T-helper 17 cell (primary cell): Measurements from ENCODE around the gene PDGFA. TPM values are rescaled to one million over a fixed set of nuclear protein-coding genes. Genes with fewer than 3 reads are reported as not detected.

Experiments
- total RNA-seq, 4 donors: library from RNA in 2 of 4; stranded (reverse) in 2 of 4; gene quantifications; one replicate each; pipeline ENCODE4 v1.2.3 and lab custom pipeline; 2022 to 2026

The PDGFA gene
- total RNA-seq, 2 donors from 2014 or later = 2.0 to 20.2 TPM

Other genes with a start within 250 kb of the PDGFA start
- gene FOXL3, start 229.7 kb downstream of the PDGFA start, total RNA-seq = not detected
- gene DNAAF5, start 206.9 kb upstream of the PDGFA start, total RNA-seq = 10 to 100 TPM; 10.7 to 13.7 TPM
- gene PRKAR1B, start 207.4 kb upstream of the PDGFA start, total RNA-seq = 10 to 100 TPM in 1 of 2 donors, 1 to 10 TPM in 1; 10.0 to 22.1 TPM